ENCODE data around the gene ADGRG3. TPM values are rescaled to one million over a fixed set of nuclear protein-coding genes. Genes with fewer than 3 reads are reported as not detected.

ADGRG3 gene
- total RNA-seq, 1 experiment from 2014 or later, result 0.46 TPM

- Histone ChIP-seq H2BK12ac (ENCODE audit: insufficient read length, low read depth, low read length) (no peak overlapping the region), H4K8ac (replicated peaks; ENCODE audit: insufficient read length, low read depth, low read length) (no peak overlapping the region), H4K5ac (ENCODE audit: insufficient read length, low read depth, low read length) (no peak overlapping the region), H3K79me2 (ENCODE audit: insufficient read depth, low read length) (no peaks in the 10 kb centered on the region), H3T11ph (ENCODE audit: low read length) (no peak overlapping the region), H3K18ac (ENCODE audit: insufficient read length, low read depth, low read length) (no peak overlapping the region), H3K79me1 (ENCODE audit: insufficient read depth, low read depth, low read length, poor library complexity, severe bottlenecking) (no peaks in the 10 kb centered on the region), H3K9me3 (ENCODE audit: control insufficient read depth, low read depth, low read length) (no peaks in the 10 kb centered on the region), H2BK15ac (ENCODE audit: low read depth, low read length) (no peak overlapping the region), H4K20me1 (ENCODE audit: control insufficient read depth, insufficient read depth, insufficient read length) (no peaks in the 10 kb centered on the region), H3K9ac (ENCODE audit: extremely low read depth, insufficient read length, low read length) (no peak overlapping the region), H3K4ac (ENCODE audit: low read depth, low read length) (no peak overlapping the region), H3K27me3 (ENCODE audit: insufficient read depth, low read length) (no peaks in the 10 kb centered on the region), H3K23ac (ENCODE audit: insufficient read length, low read depth, low read length) (no peak overlapping the region), H4K91ac (ENCODE audit: insufficient read length, low read depth, low read length) (no peak overlapping the region), H3K23me2 (ENCODE audit: insufficient read length, low read depth, low read length, poor library complexity, severe bottlenecking) (no peaks in the 10 kb centered on the region), H3K27ac (ENCODE audit: insufficient read length, low read depth, low read length) (no peak overlapping the region), H3K14ac (ENCODE audit: insufficient read depth, low read length) (no peak overlapping the region), H3K4me2 (ENCODE audit: insufficient read depth, insufficient read length, low read length) (no peak overlapping the region), H2BK5ac (ENCODE audit: insufficient read length, low read length) (no peak overlapping the region), H2BK20ac (ENCODE audit: low read depth, low read length, poor library complexity, severe bottlenecking) (no peak overlapping the region), H2AK5ac (ENCODE audit: insufficient read length, low read length) (no peak overlapping the region), H2BK120ac (ENCODE audit: low read depth, low read length, poor library complexity, severe bottlenecking) (no peak overlapping the region), H2AFZ (ENCODE audit: low read length) (no peak overlapping the region), H3K56ac (ENCODE audit: insufficient read length, low read depth, low read length) (no peak overlapping the region), H3K4me1 (ENCODE audit: insufficient read depth, low read length) (no peaks in the 10 kb centered on the region)
- peak; percentile 70 for TF ChIP-seq CTCF (conservative IDR thresholded peaks at IDR 0.05)
- peak; percentile 73 for DNase-seq
- H3K4me1 Mint-ChIP-seq, result 0 out of 4 replicates have a peak, but pooled peaks cover 0 to 3% of the 10 kb centered on the region in 2 experiments
- H3K27ac Mint-ChIP-seq, result no peak overlapping the region
- no peaks in the 10 kb centered on the region for H3K36me3 Mint-ChIP-seq (ENCODE audit: insufficient read depth in 1 of 3, low read depth in 3 of 3)
- H3K4me3 Mint-ChIP-seq, result no peak overlapping the region
- no peaks in the 10 kb centered on the region; the same call in 1 of the 2 replicates for H3K27me3 Mint-ChIP-seq (ENCODE audit: low read depth)
- WGBS (ENCODE audit: extremely low coverage, insufficient read length, low lambda C conversion rate), result no CpG with 5 or more reads among the region's 7 CpGs
- H3K9me3 Mint-ChIP-seq, result no peaks in the 10 kb centered on the region
These were observed 55.1 kb downstream of the ADGRG3 start for GRCh38 chr16:57723170-57723569.
